ENCODE measurements around the gene COLQ.

COLQ gene

DNA sequence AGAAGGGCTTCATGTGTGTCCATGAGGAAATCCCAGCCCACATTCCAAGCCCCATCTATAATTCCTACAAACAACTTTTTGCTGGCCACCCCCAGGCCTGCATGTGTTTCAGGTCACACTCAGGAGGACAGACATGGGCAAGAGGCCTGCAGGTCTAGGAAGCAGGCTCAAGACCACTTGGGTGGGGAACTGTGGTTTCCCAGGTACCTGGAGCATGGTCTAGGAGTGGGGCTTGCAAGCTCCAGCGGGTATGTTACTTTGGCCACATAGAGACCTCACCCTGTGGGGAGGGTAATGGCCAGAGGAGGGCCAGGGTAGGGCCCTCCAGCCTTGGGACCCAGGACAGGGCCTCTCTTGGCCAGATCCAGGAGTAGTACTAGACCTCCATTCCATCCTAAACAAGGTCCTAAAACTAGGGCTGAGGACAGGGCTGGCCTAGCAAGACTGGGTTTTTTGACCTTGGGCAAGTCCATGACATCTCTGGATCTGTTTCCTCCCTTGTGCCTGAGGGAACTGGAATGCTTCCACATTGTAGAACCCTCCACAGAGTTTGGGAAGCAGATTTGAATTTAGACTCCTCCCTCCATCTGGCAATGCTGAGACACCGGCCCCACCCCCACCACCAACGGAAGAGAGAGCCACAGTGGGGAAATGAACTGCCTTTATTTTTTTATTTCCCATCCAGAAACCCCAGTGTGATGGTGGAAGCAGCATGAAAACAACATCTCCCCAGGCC, 71.8 kb downstream of the COLQ start:
- Histone ChIP-seq H3K27ac (no peak overlapping the region), H3K4me2 (no peak overlapping the region), H4K20me1 (ENCODE audit: insufficient read depth) (no peaks in the 10 kb centered on the region), H3K27me3 (ENCODE audit: insufficient read depth, low read depth) (no peaks in the 10 kb centered on the region), H3K36me3 (ENCODE audit: insufficient read depth) (no peaks in the 10 kb centered on the region), H3K4me1 (ENCODE audit: low read depth, poor library complexity, severe bottlenecking) (no peaks in the 10 kb centered on the region), H3K9ac (no peak overlapping the region), H3K4me3 (IDR thresholded peaks at IDR 0.05; ENCODE audit: insufficient read depth, low read depth, low read length) (no peak overlapping the region), H2AFZ (ENCODE audit: low read depth) (no peak overlapping the region), H3K79me2 (ENCODE audit: insufficient read depth, low read depth) (no peaks in the 10 kb centered on the region)
- TF ChIP-seq, protein P1, sequence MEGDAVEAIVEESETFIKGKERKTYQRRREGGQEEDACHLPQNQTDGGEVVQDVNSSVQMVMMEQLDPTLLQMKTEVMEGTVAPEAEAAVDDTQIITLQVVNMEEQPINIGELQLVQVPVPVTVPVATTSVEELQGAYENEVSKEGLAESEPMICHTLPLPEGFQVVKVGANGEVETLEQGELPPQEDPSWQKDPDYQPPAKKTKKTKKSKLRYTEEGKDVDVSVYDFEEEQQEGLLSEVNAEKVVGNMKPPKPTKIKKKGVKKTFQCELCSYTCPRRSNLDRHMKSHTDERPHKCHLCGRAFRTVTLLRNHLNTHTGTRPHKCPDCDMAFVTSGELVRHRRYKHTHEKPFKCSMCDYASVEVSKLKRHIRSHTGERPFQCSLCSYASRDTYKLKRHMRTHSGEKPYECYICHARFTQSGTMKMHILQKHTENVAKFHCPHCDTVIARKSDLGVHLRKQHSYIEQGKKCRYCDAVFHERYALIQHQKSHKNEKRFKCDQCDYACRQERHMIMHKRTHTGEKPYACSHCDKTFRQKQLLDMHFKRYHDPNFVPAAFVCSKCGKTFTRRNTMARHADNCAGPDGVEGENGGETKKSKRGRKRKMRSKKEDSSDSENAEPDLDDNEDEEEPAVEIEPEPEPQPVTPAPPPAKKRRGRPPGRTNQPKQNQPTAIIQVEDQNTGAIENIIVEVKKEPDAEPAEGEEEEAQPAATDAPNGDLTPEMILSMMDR (conservative IDR thresholded peaks at IDR 0.05; ENCODE audit: low read depth, low read length): no peak

DNA sequence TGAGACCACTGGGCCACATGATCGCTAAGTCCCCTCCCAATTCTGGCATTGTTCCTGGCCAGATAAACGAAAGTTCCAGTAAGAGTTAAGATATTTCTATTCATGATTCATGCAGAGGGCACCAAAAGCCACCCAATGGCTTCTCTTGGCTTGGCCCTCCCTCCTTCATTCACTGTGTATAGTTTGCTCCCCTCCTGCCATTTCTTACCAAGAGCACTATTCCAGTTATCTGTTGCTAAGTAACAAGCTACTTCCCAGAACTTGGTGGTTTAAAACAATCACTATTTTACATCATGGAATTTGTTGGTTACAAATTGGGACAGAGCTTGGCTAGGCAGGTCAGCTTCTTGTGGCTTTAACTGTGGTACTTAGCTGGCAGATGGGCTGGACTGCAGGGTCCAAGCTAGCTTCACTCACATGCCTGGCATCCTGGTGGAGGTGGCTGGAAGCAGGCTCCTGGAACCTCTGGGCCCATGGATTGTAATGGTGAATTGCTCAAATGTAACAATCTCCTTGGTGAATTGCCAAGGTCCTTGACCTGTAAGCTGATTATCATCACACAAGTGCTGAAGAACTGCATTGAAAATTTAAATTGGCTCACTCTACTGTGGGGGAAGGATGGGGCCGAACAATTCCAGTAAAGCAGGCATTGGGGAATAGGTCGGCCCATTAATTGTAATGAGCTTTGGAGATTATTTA, 77.5 kb downstream of the COLQ start:
- no peaks in the 10 kb centered on the region for H3K27me3 ChIP-seq (ENCODE audit: insufficient read depth, low read depth)
- H3K4me2 ChIP-seq: no peak overlapping the region
- no peaks in the 10 kb centered on the region for H3K36me3 ChIP-seq (ENCODE audit: insufficient read depth)
- TF ChIP-seq, protein P1 (conservative IDR thresholded peaks at IDR 0.05; ENCODE audit: low read depth, low read length): no peak
- H3K4me1 ChIP-seq (ENCODE audit: low read depth, poor library complexity, severe bottlenecking): no peaks in the 10 kb centered on the region
- H4K20me1 ChIP-seq (ENCODE audit: insufficient read depth): no peaks in the 10 kb centered on the region
- no peaks in the 10 kb centered on the region for H3K79me2 ChIP-seq (ENCODE audit: insufficient read depth, low read depth)
- no peak overlapping the region for H3K27ac ChIP-seq
- H2AFZ ChIP-seq (ENCODE audit: low read depth): no peak overlapping the region
- no peak overlapping the region for H3K4me3 ChIP-seq (IDR thresholded peaks at IDR 0.05; ENCODE audit: insufficient read depth, low read depth, low read length)
- no peak overlapping the region for H3K9ac ChIP-seq

DNA sequence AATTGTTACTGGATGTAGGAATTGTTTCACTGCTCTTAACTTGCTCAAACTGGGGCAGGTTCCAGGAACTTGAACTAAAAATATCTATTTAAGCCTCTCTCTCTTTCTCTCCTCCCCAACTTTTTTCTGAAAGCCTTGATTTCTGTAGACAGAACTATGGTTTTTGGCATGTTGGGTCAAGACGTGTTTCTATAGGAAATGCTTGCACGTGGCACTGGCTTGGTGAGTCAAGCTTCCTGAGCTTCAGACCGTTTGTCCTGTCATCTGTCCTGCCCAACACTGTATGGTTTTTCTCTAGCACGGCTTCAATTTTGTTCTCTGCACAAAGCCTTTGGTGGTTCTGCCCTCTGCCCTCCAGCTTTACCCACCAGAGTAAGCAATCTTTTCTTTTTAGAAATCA, 80.6 kb downstream of the COLQ start:
- Histone ChIP-seq H3K27me3 (ENCODE audit: insufficient read depth, low read depth) (no peaks in the 10 kb centered on the region), H3K27ac (no peak overlapping the region), H3K36me3 (ENCODE audit: insufficient read depth) (no peaks in the 10 kb centered on the region), H3K4me1 (ENCODE audit: low read depth, poor library complexity, severe bottlenecking) (no peaks in the 10 kb centered on the region), H4K20me1 (ENCODE audit: insufficient read depth) (no peaks in the 10 kb centered on the region), H3K9ac (no peak overlapping the region), H2AFZ (ENCODE audit: low read depth) (no peak overlapping the region), H3K4me2 (no peak overlapping the region), H3K79me2 (ENCODE audit: insufficient read depth, low read depth) (no peaks in the 10 kb centered on the region), H3K4me3 (IDR thresholded peaks at IDR 0.05; ENCODE audit: insufficient read depth, low read depth, low read length) (no peak overlapping the region)
- TF ChIP-seq, protein P1 (conservative IDR thresholded peaks at IDR 0.05; ENCODE audit: low read depth, low read length): no peak

DNA sequence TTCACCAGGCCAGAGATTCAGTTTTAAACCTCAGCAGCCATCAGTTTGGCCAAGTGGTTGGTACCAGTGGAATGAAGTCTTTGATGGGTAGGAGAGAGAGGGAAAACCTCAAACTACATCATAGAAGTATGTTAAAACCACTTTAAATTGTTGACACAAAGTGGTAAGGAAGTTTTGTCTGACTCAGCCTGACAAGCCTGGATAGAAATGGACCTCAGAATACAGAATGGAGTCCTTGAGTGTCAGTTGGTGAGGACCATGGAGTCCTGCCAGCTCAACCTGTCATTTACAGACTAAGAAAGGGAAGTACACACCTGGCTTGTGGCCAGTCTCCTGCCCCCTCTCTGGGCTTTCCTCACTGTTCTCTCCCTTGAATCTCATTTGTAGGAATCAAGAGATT, 82.0 kb downstream of the COLQ start:
- Histone ChIP-seq H2AFZ (ENCODE audit: low read depth) (no peak overlapping the region), H3K27ac (no peak overlapping the region), H3K9ac (no peak overlapping the region), H3K79me2 (ENCODE audit: insufficient read depth, low read depth) (no peaks in the 10 kb centered on the region), H4K20me1 (ENCODE audit: insufficient read depth) (no peaks in the 10 kb centered on the region), H3K4me1 (ENCODE audit: low read depth, poor library complexity, severe bottlenecking) (no peaks in the 10 kb centered on the region), H3K4me3 (IDR thresholded peaks at IDR 0.05; ENCODE audit: insufficient read depth, low read depth, low read length) (no peak overlapping the region), H3K4me2 (no peak overlapping the region), H3K36me3 (ENCODE audit: insufficient read depth) (no peaks in the 10 kb centered on the region), H3K27me3 (ENCODE audit: insufficient read depth, low read depth) (no peaks in the 10 kb centered on the region)
- TF ChIP-seq, protein P1 (conservative IDR thresholded peaks at IDR 0.05; ENCODE audit: low read depth, low read length): no peak

Measured in KMS-11 (cell line).